ENCODE data around the gene COL4A1.
"Not testable (repeated sequence)": the region's sequence is repeated elsewhere in the genome, so short reads cannot be mapped to it uniquely, and the experiment has no call there.

GRCh38 chr13:110112379-110112778 lies 194.6 kb downstream of the COL4A1 start:
- TF ChIP-seq CTCF (optimal IDR thresholded peaks at IDR 0.05 in 1 of 3, IDR thresholded peaks at IDR 0.05 in 1 of 3, conservative IDR thresholded peaks at IDR 0.05 in 1 of 3; ENCODE audit: extremely low read depth in 1 of 3, insufficient read depth in 2 of 3, low read length in 3 of 3) = peak; percentile 30 to 50 (median 48)
- not testable (repeated sequence) for TF ChIP-seq EZH2 (IDR thresholded peaks at IDR 0.05; ENCODE audit: low read length)

All from keratinocyte (primary cell).